HTERT RPE-1 (cell line): ENCODE data around the gene TAGLN.

Source experiments
- in situ Hi-C: fragments of 300-500 bp; cut with MboI; formaldehyde crosslinking; loops from 4 replicates; pipeline ENCODE4 v1.14.3; 2020; ENCODE audit warnings: low sequenced_read_pairs

TAGLN gene

DNA sequence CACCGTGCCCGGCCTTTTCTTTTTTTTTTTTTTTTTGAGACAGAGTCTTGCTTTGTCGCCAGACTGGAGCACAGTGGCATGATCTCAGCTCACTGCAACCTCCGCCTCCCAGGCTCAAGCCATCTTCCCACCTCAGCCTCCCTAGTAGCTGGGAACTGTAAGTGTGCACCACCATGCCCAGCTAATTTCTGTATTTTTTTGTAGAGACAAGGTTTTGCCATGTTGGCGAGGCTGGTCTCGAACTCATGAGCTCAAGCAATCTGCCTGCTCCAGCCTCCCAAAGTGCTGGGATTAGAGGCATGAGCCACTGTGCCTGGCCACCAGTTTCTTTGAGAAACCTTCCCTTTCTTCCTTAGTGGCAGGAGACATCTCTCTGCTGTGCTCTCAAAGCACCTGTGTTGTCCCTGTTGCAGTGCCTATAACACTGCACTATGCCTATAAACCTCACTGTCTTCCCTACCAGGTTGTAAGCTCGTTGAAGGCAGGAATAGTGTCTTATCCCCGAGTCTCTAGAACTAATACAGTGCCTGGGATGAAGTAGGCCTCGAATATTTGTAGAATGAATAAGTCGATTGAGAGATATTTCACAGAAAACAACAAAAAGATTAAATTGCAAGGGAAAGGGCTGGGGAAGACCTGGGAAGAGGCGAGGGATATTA lies 13.7 kb downstream of the TAGLN start:
- in situ Hi-C loops = no loop called here

DNA sequence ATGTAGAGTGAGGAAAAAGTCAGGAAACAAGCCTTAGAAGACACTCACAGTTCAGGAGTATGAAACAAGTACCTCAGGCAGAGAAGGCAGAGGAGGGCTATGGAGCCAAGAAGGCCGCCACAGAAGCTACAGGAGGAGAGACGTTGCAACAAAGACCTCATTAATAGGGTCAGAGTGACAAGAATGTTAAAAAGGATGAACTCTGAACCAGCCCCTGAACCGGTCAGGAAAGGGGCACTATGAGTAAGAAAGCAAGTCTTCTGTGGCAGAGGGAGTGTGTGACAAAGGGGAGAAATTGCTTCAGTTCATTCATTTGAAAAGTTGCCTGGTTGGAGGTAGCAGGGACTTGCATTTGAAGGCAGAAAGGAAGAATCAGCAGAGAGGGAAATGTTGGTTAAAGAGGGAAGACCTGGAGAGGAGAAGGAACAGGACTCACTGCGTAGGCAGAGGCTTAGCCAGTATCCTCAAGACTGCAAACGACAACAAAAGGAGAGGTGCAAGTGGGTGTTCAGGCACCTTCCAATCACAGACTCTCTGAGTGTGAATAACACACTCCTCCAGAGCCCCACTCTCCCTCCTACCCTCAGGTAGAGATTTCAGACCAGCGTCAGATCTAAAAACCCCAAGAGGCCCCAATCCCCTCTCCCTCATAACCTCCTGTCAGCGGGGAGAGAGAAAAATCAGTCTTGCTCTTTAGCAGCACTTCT lies 15.4 kb downstream of the TAGLN start:
- in situ Hi-C loops = no loop called here

DNA sequence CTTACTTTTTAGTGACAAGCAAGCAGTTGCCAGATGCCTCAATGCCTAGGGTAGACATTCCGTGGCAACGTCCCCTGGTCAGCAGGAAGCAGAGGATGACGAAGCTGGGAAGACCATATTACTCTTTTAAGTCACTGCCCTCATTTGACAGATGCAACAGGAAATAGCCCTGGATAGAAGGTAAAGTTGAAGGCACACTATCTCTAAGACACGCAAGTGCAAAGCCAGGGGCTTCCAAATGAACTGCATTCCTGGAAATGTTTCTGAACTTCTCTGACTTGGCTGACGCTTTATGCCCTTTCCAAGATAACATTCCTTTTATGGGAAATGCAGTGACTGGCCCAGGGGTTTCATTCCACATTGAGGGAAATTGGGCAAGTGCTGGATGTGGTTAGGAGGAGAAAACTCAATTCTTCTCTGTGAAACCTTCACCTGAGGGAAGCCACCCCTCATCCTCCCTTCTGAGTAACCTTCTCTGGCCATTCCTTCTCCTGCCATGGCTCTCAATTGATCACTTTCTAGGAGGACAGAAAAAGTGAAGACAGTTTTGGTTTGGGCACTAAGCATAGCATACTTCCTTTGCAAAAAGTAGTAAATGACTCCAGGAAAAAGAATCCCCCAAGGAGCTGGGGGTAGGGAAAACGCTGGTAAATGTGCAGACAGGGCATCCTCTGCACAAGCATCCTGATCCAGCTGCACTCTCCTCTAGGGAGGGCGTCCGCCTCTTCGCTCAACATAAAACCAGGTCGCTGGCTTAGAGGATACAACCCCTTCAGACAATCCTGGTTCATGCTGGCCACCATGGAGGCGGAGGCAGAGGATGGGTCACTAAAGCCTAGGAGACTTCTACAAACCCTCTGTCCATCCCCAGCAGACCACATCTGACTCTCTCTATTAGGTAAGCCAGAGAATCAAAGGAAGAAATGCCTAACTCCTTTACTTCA lies 18.2 kb downstream of the TAGLN start:
- in situ Hi-C loops = no loop called here

DNA sequence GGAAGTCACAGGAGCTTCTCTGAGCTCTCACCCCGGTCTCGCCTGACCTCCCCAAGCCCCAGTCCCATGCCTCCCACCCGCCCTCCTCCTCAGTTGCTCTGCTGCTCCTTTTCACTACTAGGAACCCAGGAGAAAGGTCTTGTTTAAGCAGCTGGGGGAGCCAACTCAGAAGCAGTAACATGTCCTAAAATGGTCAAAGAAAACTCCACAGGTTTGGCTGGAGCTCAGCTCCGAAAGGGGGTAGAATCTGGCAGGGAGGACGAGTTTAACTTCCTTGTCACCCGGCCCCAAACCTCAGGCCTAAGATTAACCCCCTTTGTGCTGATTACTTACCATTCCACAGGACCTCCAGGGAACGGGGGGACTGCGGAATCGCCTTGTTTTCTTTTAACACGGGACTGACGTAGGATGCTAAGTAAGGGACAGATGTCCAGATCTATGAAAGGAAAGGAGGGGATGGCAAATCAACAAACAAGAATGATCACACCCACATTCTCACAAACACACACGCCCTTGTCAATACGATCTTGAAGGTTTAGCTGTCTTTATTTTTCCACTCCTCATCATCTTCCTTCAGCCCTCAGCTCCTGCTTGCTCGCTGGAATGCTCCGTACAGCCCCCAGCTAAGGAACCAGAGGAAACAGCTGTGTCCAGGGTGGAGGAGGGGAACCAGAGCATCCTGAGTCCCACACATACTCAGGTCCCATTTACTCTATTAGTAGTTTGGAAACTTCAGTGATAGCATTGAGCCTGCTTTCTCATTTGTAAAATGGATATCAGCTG lies 19.2 kb downstream of the TAGLN start:
- in situ Hi-C loops = no loop called here

DNA sequence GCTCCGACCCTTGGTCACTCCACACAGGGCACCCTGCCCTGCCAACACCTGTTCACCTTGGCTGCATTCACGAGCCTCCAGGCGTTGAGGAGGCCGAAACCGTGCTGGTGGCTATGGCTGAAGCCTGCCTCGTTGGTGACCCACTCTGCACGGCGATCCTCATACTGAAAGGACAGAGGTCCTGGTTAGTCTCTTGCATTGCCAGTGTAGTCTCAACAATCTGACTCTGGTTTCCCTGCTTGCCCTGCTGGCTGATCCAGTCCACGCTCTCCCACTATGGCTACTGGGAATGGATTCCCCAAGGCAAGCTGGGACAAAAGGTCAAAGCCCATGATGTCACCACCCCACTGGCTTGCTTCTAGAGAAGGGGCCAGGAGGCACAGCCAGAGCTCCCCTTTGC lies 19.8 kb downstream of the TAGLN start:
- in situ Hi-C loops = no loop called here

DNA sequence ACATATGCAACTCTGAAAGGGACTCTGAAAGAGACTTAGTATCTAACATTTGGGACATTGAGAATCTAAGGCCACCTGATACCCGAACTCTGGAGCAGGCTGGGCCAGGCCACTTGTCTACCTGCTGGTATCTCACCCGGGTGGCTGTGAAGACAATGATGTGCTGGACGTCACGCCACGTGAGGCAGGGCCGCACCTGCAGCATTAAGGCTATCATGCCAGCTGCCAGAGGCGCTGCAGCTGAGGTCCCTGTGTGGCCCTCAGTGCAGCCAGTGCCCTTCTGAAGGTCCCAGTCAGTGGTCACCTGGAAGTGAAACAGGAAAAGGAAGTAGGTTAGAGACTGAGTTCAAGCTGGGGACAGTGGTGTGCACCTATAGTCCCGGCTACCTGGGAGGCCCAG lies 20.3 kb downstream of the TAGLN start:
- in situ Hi-C loops = no loop called here

DNA sequence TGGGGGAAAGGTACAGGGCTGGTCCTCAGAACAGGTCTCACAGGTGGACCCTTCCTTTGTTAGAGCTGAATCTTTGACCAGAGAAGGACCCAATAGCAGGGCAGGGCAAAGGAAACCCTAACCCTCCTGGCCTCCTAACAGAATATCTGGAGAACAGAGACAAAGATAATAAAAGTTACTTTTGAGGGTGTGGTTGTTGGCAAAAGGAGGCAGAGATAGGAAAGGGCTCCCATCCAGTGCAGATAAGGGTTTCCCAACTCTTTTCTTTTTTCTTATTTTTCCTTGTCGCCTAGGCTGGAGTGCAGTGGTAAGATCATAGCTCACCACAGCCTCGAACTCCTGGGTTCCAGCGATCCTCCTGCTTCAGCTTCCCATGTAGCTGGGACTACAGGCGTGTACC lies 20.8 kb downstream of the TAGLN start:
- in situ Hi-C loops = no loop called here

DNA sequence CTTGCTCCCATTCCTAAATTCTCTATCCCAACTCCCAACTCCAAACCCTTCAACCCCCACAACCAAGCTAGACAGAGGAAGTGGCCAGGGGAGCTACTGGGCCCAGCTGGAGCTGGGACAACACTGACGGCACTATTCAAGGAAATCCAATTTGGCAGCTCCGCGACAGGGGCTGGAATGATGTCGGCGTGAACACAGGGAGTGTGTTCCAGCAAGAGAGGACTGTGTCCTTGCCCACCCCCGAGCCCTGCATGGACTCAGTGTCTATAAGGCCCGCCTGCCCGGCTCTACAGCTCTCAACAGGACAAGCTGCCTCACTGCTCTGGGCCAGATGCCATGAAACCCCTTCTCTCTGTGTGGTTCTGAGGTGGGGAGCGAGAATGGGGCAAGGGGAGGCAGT lies 21.4 kb downstream of the TAGLN start:
- in situ Hi-C loops = no loop called here

DNA sequence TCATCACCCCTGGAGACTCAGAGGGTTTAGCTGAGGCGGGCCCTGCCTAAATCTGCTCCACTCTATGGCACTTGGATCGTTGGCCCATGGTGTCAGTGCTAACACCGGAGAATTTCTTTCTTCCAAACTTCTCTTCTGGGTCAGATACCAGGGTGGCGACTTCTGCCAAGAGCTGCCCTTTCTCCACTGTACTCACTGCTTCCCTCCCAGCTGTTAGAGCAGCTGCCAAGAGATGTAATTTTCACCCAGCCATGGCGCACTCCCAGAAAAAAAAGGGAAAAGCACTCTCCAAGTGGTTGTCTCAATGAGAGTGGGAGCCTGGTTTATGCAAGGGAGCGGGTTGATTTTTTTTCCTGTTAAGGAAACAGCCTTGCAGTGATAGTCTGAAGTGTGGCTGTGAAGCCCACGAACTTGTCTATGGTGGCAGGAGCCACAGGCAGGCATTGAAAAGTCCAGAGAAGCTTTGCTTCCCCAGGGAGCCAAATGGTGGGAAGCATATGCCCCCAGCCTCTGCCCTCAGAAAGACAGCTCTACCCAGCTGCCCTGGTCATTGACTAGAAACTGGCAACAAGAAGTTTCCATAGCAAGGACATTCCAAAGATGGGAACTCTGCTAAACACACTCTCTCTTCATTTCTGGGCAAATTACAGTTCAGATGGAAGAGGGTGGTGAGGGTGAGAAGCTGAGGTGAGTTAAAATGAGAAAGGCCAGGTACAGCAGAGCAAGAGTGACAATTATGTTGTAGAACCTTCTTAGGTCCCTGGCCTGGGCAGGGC lies 22.0 kb downstream of the TAGLN start:
- in situ Hi-C loops = no loop called here

DNA sequence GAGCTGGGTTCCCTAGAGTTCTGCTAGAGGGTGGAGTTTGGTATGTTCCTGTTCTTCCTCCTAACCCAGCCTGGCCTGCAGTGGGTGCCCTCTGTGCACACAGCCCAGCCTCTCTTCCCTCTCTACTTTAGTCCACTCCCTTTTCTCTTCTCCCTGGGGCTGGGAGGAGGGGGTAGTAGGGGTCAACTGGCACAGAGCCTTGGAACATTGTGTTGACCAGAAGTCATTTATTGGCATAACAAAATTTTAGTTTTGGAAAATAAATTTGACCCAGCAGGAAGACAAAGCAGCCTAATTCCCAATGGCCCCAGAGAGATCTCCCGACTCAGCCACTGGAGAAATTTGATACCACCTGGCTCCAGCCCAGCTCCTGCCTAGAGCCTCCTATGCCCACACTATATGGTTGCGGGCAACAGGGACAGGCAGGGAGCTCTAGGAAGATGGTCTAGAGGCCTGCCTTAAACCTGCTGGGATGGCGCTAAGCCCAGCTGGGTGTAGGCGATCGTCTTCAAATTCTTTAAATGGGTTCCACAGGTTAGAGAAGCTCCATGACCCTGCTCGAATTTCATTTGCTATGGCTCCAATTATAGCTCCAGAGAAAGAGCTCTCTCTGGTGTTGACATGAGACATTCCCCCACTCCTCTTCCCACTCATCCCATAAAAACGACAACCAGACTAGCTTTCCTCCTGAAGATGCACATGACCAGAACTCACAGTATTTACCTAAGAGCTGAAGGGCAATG lies 22.8 kb downstream of the TAGLN start:
- in situ Hi-C loops = no loop called here

DNA sequence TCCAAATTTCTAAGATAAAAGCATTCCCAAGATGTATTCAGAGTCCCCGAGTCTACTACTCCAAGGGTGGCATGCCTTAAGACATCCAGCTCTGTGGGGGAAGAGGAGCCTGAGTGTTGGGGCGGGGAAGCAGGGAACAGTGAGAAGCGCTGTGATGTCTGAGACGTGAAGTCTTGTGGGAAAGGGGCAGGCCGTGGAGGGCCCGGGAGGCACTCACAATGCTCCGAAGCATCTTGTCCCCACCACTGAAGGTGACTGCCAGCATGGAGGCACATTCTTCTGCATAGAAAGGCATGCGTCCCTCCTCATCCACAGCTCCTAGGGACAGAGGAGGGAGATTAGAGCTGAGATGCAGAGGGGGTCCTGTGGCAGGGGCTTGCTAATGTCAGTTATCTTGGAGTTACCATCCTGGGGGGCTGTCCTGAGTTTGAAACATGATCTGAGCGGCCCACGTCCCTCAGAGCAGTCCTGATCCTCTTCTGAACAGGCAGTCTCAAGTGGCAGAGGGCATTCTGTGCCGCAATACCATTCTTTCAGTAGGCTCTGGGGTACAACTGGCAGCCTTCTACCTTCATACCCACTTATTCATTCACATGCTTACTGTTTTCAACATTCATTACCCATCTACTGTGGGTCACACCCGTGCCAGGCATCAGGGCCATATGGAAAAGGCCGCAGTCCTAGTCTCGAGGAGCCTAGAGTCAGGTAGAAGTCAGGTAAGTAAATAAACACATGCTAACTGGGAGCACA lies 24.0 kb downstream of the TAGLN start:
- in situ Hi-C loops = no loop called here

DNA sequence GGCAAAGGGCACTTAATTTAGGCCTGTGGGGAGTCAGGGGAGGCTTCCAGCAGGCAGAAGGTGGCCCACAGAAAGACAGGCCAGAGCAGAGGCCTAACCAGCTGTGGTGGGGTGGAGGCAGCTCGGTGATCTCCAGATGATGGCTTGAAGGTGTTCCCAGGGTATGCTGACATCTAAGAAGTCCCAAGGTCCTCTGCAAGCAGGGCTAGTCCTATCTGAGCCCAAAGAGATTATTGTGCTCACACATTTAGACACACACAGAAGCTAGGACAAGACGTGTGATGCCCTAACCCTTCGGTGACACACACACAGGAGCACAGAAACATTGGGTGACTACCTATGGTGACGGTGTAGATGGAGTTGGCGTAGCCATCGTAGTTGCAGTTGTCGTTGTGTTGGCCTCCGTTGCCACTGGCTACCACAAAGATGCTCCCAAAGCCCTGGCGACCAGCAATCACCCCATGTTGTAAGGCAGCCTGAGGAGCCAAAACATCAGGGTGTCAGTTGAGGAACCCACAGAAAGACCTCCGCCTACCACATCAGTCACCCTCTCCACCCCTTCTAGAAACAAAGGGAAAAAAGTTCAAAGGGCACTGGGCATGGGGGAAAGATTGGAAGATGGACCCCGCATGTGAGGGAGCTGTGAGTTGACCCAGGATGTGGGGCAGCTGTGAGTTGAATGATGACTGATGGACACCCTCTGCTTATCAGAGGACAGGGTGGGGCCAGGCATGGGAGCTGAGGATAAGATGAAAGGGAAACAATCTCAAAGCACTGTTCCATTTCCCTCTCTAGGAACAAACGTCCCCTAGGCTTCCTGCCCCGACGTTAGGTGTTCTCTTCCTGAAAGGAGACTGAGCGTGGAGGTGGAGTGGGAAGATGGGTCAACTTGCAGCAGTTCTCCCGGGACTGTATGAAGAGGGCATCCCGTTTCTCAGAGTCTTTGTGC lies 24.8 kb downstream of the TAGLN start:
- in situ Hi-C loops = no loop called here

DNA sequence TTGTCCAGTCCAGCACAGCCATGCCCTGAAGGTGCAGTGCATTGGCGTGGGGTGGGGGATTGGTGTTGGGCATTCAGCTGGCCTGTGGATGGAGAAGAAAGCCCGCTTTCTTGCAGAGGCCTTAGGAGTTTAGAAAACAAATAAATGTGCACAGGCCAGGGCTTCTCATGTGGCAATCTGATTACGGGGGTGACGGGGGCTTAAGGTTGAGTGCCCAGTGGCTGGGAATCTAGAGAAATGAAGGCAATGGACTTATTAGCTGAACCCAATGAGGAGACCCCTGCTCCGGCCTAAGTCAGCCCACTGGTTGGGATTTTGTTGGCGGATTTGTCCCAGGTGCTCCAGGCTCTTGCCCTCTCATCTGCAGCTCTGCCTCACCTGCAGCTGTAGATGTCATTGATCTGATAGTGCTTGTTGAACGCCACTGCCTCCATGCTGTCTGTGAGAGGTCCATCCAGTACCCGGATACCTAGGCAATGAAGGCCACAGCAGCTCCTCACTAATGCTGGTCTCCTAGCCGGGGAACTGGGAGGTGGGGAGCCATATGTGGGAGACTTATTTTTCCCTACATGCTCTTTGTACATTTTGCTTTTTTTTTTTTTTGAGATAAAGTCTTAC lies 26.5 kb downstream of the TAGLN start:
- in situ Hi-C loops = no loop called here

DNA sequence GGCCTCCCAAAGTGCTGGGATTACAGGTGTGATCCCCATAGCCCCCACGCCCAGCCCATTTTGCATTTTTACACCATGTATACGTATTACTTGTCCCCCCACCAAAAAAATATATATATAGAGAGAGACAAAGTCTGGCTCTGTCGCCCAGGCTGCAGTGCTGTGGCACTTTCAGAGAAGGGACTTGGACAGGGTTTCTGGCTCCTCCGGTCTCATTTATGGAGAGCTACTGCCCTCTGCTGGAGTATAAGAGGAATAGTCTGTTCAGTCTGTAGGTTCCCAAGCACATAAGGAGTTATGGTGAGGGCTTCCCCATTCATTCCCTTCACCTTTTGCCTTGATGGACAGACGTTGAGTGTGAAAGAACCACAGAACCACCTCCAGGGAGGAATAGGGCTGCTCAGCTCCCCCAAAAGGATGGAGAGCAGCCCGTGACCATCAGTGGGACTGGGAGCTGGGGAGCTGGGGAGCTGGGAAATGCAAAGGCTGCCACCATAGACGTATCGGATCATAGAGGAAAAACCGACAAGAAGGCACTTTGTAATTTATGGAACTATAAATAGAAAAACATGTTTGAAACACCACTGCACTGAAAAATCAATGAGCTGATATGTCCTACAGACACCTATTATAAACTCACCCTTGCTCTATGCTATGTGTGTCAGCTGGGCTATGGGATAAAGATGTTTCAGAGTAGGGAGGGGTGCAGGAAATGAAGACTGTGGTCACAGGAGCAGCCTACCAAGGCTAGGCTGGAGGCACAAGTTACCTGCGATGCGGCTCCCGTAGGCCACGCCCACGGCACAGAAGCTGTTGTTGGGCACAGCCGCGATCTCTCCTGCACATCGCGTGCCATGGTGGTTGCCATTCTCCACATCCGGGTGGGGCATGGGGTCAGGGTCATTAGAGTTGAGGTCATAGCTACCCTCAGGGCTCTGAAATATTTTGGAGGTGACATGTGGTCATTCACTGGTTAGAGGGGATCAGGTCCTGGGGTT lies 27.5 kb downstream of the TAGLN start:
- in situ Hi-C loops = no loop called here

DNA sequence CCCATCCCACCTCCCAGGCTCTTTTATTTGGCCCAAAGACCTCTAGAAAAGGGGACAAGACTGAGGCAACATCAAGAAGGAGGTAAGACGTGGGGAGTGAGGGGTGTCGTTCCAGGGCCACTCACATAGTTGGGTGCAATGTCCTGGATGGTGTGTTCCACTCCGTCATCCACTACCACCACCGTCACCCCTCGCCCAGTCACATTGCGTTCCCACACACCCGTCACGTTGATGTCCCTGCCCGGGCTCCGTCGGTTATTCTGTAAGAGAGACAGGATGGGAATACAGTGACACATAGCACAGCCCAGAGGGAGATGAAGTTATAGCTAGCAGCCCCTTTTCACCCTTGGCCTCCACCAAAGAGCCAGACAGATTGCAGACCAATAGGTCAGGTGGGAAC lies 28.9 kb downstream of the TAGLN start:
- in situ Hi-C loops = no loop called here

DNA sequence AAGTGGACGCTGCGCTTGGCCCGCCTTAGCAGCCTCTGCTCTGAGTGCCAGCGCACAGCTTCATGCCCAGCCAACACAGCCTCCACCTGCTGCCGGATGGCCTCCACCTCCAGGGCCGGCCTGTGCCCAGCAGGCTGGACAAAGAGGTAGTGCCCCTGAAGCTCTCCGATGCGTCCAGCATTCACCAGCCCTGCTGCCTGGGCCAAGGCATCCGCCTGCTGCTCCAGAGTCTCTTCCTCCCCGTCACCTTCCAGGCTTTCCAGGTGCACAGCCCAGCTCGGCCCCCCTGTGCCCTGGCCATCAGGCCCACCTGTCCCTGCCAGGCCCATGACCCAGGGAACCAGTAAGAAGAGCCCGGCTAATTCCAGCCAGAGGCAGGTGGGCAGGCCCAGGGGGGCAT lies 30.2 kb downstream of the TAGLN start:
- in situ Hi-C loops = no loop called here
